ENCODE results near the gene ZC3H12A.

DNA sequence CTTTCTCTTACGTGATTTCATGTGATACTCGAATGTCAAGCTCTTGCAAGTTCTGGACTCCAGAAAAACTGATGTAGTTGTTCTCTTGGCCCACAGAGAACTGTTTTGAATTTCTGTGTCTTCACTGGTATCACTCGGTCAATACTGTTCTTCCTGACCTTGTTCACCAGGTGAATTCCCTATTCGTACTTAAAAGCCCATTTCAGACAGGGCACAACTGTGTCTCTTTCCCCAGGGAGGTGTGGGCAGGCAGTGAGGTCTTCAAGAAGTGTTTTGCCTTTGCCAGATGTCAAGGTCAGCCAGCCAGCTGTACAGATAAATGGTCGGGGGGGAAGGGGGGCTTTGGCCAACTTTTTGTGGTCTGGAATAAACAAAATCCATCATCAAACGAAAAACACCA, 27.5 kb upstream of the ZC3H12A start:
- TF ChIP-seq, protein P1, sequence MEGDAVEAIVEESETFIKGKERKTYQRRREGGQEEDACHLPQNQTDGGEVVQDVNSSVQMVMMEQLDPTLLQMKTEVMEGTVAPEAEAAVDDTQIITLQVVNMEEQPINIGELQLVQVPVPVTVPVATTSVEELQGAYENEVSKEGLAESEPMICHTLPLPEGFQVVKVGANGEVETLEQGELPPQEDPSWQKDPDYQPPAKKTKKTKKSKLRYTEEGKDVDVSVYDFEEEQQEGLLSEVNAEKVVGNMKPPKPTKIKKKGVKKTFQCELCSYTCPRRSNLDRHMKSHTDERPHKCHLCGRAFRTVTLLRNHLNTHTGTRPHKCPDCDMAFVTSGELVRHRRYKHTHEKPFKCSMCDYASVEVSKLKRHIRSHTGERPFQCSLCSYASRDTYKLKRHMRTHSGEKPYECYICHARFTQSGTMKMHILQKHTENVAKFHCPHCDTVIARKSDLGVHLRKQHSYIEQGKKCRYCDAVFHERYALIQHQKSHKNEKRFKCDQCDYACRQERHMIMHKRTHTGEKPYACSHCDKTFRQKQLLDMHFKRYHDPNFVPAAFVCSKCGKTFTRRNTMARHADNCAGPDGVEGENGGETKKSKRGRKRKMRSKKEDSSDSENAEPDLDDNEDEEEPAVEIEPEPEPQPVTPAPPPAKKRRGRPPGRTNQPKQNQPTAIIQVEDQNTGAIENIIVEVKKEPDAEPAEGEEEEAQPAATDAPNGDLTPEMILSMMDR (IDR thresholded peaks at IDR 0.05) = no peak
- TF ChIP-seq POLR2A (IDR thresholded peaks at IDR 0.05) = no peak

All from lower leg skin (tissue), 3 donors.